WERI-Rb-1 (cell line): ENCODE results near the gene ASIC5.
"Not testable (repeated sequence)": the region's sequence is repeated elsewhere in the genome, so short reads cannot be mapped to it uniquely, and the experiment has no call there.

ENCODE experiments used
- DNase-seq: peaks from one replicate; pipeline ENCODE4 v3.0.0-alpha.2; 2020
- H3K27ac ChIP-seq: fragments of 250-450 bp; sonication (Bioruptor Pico); 2 replicates; pipeline ENCODE4 v1.5.1; 2020; ENCODE audit warnings: mild to moderate bottlenecking, moderate library complexity
- H3K27me3 ChIP-seq: fragments of 250-450 bp; sonication (Bioruptor Pico); 2 replicates; pipeline ENCODE4 v1.5.1; 2021; ENCODE audit warnings: mild to moderate bottlenecking, low read depth, moderate library complexity; ENCODE audit not compliant: insufficient read depth, severe bottlenecking
- H3K36me3 ChIP-seq: fragments of 250-450 bp; sonication (Bioruptor Pico); 2 replicates; pipeline ENCODE4 v1.5.1; 2020; ENCODE audit warnings: mild to moderate bottlenecking, moderate library complexity
- H3K4me3 ChIP-seq: 2 replicates; pipeline ENCODE4 v1.5.1; 2011; ENCODE audit warnings: low read depth, mild to moderate bottlenecking, control low read depth, low read length
- H3K9me3 ChIP-seq: fragments of 250-450 bp; sonication (Bioruptor Pico); 2 replicates; pipeline ENCODE4 v1.5.1; 2021; ENCODE audit warnings: mild to moderate bottlenecking, moderate library complexity; ENCODE audit not compliant: severe bottlenecking
- TF ChIP-seq, protein P1 (sequence below): IDR thresholded peaks from 2 replicates; pipeline ENCODE4 v1.5.1; 2011; ENCODE audit warnings: low read depth, mild to moderate bottlenecking, control low read depth, inconsistent platforms, low read length

Gene ASIC5

DNA sequence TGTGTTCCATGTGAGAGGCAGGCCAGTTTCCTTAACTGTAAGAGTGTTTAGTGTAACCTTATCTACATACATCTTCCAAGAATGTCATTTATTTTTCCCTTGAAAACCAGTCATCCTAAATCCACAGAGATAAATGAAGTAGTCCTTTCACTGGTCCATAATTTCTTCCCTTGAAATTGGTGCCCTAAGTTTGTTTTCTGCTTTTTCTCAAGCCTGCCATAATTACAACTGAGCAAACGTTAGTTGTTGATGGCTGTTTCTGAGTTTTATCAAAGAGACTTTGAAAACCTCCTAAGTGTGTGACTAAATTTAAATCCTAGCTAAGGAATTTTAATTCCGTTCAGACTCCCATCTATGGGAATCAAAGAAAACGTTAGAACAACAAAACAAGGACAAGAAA is 33.8 kb upstream of the ASIC5 start:
- TF ChIP-seq, protein P1, sequence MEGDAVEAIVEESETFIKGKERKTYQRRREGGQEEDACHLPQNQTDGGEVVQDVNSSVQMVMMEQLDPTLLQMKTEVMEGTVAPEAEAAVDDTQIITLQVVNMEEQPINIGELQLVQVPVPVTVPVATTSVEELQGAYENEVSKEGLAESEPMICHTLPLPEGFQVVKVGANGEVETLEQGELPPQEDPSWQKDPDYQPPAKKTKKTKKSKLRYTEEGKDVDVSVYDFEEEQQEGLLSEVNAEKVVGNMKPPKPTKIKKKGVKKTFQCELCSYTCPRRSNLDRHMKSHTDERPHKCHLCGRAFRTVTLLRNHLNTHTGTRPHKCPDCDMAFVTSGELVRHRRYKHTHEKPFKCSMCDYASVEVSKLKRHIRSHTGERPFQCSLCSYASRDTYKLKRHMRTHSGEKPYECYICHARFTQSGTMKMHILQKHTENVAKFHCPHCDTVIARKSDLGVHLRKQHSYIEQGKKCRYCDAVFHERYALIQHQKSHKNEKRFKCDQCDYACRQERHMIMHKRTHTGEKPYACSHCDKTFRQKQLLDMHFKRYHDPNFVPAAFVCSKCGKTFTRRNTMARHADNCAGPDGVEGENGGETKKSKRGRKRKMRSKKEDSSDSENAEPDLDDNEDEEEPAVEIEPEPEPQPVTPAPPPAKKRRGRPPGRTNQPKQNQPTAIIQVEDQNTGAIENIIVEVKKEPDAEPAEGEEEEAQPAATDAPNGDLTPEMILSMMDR, result no peak
- H3K4me3 ChIP-seq, result no peak overlapping the region
- no peak for DNase-seq
- H3K27ac ChIP-seq, result no peak overlapping the region
- no peaks in the 10 kb centered on the region for H3K36me3 ChIP-seq
- H3K27me3 ChIP-seq, result no peaks in the 10 kb centered on the region
- peaks cover 2% of the 10 kb centered on the region for H3K9me3 ChIP-seq

DNA sequence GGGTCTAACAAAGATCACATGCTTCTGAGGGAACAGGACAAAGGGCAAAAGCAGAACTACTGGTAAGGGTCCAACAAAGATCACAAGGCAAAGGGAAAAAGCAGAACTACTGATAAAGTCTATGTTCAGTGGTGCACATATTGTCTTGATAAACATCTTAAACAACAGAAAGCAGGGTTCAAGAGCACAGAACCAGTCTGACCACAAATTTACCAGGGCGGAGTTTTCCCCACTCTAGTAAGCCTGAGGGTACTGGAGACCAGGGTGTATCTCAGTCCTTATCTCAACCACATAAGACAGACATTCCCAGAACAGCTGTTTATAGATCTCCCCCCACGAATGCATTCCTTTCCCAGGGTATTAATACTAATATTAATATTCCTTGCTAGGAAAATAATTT is 32.3 kb upstream of the ASIC5 start:
- not testable (repeated sequence) for DNase-seq, H3K9me3 ChIP-seq, H3K27me3 ChIP-seq, H3K4me3 ChIP-seq, H3K36me3 ChIP-seq, H3K27ac ChIP-seq

DNA sequence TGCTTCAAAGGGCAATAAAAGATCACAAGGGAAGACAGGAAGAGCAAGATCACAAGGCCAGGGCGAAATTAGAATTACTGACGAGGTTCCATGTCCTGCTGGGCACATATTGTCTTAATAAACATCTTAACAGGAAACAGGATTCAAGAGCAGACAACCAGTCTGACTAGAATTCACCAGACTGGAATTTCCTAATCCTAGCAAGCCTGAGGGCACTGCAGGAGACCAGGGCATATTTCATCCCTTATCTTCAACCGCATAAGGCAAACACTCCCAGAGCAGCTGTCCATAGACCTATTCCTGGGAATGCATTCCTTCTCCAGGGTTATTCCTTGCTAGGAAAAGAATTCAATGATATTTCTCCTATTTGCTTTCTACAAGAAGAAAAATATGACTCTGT is 25.0 kb upstream of the ASIC5 start:
- no peak overlapping the region for H3K4me3 ChIP-seq
- H3K27me3 ChIP-seq, result no peaks in the 10 kb centered on the region
- H3K36me3 ChIP-seq, result no peaks in the 10 kb centered on the region
- TF ChIP-seq, protein P1, result no peak
- no peak overlapping the region for H3K27ac ChIP-seq
- no peak for DNase-seq
- peaks cover 3% of the 10 kb centered on the region for H3K9me3 ChIP-seq

DNA sequence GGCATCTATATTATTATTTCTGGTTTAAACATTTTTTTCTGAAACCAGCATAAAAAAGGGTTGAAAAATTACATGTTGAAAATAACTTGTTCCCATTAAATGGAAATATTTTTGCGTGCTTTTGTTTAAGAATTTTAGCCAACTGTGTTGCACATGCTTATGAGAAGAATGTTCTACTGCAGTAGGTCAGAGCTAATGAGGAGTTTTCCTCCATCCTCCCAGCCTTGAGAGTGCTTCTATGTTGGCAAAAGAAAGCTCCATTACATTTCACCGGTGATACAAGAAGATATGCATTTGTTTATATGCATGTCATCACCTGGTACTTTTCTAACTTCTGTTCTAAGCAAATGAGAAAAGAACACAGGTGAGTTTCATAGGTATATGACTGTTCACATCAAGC is 23.9 kb upstream of the ASIC5 start:
- Histone ChIP-seq H3K4me3 (no peak overlapping the region), H3K9me3 (peaks cover 3% of the 10 kb centered on the region), H3K27me3 (no peaks in the 10 kb centered on the region), H3K27ac (no peak overlapping the region), H3K36me3 (no peaks in the 10 kb centered on the region)
- DNase-seq, result no peak
- TF ChIP-seq, protein P1, result no peak

DNA sequence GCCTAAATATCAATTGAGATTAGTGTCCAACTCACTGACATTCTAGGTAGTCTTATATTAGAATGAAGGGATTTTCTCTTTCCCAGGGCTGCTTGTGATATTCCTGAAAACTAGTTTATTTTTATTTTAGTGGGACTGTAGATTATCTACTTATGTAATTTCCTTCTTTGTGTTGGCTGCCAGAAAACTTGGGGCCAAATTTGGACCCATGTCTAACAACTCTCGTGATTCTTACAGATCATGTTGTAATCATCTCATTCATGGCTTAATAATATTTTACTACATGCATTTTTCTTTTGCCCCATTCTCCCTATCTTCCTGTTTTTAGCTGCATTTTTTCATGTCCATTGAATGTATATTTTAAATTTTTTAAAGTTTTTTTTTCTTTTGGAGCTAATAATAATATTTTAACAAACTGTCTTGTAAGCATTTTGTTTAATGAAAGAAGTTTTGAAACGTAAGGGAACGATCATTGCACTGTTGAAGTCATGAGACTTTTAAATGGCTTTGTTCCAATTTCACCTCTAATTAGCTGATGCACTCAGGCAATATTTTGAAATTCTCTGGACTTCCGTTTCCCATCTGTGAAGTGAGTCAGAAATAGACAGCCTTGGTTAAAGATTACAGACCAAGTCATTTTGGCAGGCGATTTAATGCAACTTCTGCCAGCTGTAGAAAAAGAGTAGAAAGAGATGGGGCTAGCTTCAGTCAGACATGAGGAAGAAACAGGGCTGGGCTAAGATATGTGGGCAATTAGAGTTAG is 23.1 kb upstream of the ASIC5 start:
- Histone ChIP-seq H3K36me3 (no peaks in the 10 kb centered on the region), H3K4me3 (no peak overlapping the region), H3K9me3 (peaks cover 3% of the 10 kb centered on the region), H3K27me3 (no peaks in the 10 kb centered on the region), H3K27ac (no peak overlapping the region)
- TF ChIP-seq, protein P1, result no peak
- no peak for DNase-seq

DNA sequence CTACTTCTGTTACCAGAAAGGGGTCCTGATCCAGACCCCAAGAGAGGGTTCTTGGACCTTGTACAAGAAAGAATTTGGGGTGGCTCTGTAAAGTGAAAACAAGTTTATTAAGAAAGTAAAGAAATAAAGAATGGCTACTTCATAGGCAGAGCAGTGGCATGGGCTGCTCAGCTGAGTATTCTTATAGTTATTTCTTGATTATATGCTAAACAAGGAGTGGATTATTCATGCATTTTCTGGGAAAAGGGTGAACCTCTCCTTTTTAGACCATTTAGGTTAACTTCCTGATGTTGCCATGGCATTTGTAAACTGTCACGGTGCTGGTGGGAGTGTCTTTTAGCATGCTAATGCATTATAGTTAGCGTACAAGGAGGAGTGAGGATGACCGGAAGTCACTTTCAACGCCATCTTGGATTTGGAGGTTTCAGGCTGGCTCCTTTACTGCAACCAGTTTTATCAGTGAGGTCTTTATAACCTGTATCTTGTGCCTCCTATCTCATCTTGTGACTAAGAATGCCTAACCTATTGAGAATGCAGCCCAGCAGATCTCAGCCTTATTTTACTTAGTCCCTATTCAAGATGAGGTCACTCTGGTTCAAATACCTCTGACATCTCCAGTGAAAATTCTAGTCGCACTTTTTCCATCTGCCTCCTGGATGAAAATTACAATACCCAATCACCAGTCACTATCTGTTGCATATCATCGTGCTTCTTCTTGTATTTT is 21.9 kb upstream of the ASIC5 start:
- Histone ChIP-seq H3K27me3 (no peaks in the 10 kb centered on the region), H3K36me3 (no peaks in the 10 kb centered on the region), H3K9me3 (peaks cover 3% of the 10 kb centered on the region), H3K27ac (no peak overlapping the region), H3K4me3 (no peak overlapping the region)
- TF ChIP-seq, protein P1, result no peak
- DNase-seq, result no peak
